ENCODE data around the gene TTC16. TPM values are rescaled to one million over a fixed set of nuclear protein-coding genes. Genes with fewer than 3 reads are reported as not detected.

The TTC16 gene
- total RNA-seq, 2 donors from 2014 or later: 0.05 to 0.07 TPM

DNA sequence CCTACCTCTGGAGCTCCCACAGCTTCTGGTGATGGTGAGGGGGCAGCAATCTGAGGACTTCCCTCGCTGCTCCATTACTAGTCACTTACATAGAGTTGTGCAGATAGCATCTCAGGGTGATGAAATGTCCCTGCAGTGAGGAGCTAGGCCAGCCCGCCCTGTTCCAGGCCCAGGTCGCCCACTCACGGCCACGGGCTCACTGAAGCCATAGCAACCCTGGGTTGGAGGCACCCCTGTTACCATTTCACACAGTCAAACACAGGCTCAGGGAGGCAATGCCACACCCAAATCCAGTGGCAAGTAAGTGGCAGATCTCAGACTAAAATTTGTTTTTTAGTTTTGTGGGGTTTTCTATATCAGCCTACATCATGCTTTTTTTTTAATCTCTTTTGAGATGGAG is 43.0 kb downstream of the TTC16 start:
- TF ChIP-seq, protein P1, sequence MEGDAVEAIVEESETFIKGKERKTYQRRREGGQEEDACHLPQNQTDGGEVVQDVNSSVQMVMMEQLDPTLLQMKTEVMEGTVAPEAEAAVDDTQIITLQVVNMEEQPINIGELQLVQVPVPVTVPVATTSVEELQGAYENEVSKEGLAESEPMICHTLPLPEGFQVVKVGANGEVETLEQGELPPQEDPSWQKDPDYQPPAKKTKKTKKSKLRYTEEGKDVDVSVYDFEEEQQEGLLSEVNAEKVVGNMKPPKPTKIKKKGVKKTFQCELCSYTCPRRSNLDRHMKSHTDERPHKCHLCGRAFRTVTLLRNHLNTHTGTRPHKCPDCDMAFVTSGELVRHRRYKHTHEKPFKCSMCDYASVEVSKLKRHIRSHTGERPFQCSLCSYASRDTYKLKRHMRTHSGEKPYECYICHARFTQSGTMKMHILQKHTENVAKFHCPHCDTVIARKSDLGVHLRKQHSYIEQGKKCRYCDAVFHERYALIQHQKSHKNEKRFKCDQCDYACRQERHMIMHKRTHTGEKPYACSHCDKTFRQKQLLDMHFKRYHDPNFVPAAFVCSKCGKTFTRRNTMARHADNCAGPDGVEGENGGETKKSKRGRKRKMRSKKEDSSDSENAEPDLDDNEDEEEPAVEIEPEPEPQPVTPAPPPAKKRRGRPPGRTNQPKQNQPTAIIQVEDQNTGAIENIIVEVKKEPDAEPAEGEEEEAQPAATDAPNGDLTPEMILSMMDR (IDR thresholded peaks at IDR 0.05): no peak
- peaks cover 18% of the 10 kb centered on the region for H3K27me3 ChIP-seq
- H3K4me1 ChIP-seq: no peaks in the 10 kb centered on the region
- H3K27ac ChIP-seq: no peak overlapping the region
- H3K9ac ChIP-seq (ENCODE audit: low read depth in 2 of 2, low read length in 2 of 2): no peak overlapping the region
- intact Hi-C loops (cut with DNase I): no loop called here
- DNase-seq: no peak
- no peak overlapping the region for H3K4me3 ChIP-seq
- H3K36me3 ChIP-seq: no peaks in the 10 kb centered on the region
- H3K9me3 ChIP-seq: no peaks in the 10 kb centered on the region

DNA sequence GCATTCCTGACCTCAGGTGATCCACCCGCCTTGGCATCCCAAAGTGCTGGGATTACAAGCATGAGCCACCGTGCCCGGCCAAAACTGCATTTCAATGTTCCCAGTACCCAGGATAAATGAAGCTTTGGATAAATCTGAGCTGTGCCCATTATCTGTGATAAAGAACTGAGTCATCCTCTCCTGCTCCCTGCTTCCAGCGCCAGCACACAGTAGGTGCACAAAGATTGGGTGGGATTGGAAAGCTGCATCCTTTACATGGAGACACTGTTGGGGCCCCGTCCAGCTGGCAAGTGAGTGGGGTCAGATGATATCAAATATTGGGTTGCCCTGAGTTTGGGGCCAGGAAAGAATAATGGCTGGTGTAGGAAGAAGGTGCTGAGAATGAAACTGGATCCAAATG is 45.2 kb downstream of the TTC16 start:
- no peak overlapping the region for H3K4me3 ChIP-seq
- H3K27me3 ChIP-seq: no peaks in the 10 kb centered on the region
- TF ChIP-seq, protein P1 (IDR thresholded peaks at IDR 0.05): no peak
- DNase-seq: no peak
- H3K9me3 ChIP-seq: no peaks in the 10 kb centered on the region
- H3K36me3 ChIP-seq: no peaks in the 10 kb centered on the region
- intact Hi-C loops (cut with DNase I): no loop called here
- H3K27ac ChIP-seq: no peak overlapping the region
- H3K4me1 ChIP-seq: no peaks in the 10 kb centered on the region
- H3K9ac ChIP-seq (ENCODE audit: low read depth in 2 of 2, low read length in 2 of 2): no peak overlapping the region

DNA sequence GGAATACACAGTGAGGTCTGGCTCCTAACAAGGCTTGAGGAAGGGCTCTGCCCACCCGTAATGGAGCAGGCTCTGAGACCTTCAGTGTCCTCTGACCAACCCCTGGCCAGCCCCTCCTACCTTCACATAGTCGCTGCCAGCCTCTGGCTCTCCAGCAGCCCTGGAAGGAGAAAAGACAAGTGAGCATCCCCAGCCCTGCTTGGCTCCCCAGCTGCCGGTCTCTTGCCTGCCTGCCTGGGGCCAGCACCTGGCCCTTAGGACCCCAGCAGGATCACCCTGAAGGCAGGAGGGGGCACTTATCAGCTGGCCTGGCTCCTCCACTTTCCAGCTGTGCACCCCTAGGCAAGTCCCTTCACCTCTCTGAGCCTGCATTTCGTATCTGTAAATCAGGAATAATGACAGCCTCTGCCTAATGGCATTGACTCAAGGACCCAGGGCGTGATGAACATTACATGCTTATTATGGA is 45.6 kb downstream of the TTC16 start:
- no peaks in the 10 kb centered on the region for H3K36me3 ChIP-seq
- no peaks in the 10 kb centered on the region for H3K4me1 ChIP-seq
- TF ChIP-seq, protein P1 (IDR thresholded peaks at IDR 0.05): no peak
- H3K4me3 ChIP-seq: no peak overlapping the region
- H3K9me3 ChIP-seq: no peaks in the 10 kb centered on the region
- no peaks in the 10 kb centered on the region for H3K27me3 ChIP-seq
- H3K9ac ChIP-seq (ENCODE audit: low read depth in 2 of 2, low read length in 2 of 2): no peak overlapping the region
- DNase-seq: no peak
- intact Hi-C loops (cut with DNase I): no loop called here
- H3K27ac ChIP-seq: no peak overlapping the region

DNA sequence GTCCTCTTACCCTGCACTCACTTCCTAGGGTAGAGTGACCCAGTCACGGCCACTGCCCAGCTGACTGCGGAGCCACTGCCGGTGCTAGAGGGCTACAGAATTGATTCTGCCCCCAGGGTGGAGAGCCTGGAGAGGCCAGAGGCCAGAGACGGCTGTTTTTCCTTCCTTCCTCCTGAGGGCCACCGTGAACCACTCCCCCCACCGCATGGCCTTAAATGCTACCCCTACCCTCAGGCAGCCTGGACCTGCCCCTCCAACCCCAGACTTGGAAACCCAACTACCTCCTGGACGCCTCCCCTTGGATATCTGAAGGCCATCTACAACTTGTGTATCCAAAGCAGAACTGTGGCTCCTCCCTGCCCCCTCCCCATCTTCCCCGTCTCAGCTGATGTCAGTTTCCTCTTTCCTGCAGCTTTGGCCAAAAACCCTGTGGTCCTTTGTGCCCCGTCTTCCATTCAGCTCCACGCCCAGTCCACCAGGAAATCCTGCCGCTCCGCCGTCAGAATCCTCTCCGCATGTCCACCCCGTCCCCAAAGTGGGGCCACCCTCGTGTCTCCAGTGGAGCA is 46.3 kb downstream of the TTC16 start:
- no peak for DNase-seq
- H3K9me3 ChIP-seq: no peaks in the 10 kb centered on the region
- intact Hi-C loops (cut with DNase I): no loop called here

DNA sequence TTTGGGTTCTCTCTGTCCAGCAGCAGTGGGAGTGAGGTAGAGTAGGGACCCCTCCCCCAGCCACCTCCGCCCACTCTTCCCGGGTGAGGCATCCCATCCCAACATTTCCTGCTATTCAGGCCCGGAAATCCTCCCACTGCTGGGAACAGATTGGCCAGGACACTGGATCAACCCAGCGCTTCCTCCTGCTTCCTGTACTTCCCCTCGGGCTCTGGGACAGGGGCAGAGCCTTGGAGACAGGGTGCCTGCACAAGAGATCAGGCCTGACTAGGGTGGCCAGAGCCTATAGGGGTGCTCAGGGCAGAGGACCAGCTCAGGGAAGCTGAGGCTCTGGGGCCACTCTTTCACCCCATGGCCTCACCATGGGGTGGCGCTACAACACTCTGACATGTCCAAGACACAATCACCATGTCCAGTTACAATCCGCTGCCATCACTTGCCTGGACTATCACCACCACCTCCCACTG is 48.1 kb downstream of the TTC16 start:
- H3K9me3 ChIP-seq: no peaks in the 10 kb centered on the region
- no peak for DNase-seq
- H3K4me3 ChIP-seq: no peak overlapping the region
- no peaks in the 10 kb centered on the region for H3K27me3 ChIP-seq
- no peaks in the 10 kb centered on the region for H3K4me1 ChIP-seq
- intact Hi-C loops (cut with DNase I): no loop called here
- peak overlapping the region in 1 of 2 donors; percentile 12 for H3K9ac ChIP-seq (ENCODE audit: low read depth in 2 of 2, low read length in 2 of 2)
- no peaks in the 10 kb centered on the region for H3K36me3 ChIP-seq
- TF ChIP-seq, protein P1 (IDR thresholded peaks at IDR 0.05): peak; percentile 43
- H3K27ac ChIP-seq: no peak overlapping the region

More for the DNA sequence above, 46.3 kb downstream of the TTC16 start:
- no peak overlapping the region for H3K27ac ChIP-seq
- H3K4me1 ChIP-seq: no peaks in the 10 kb centered on the region
- no peaks in the 10 kb centered on the region for H3K36me3 ChIP-seq
- H3K9ac ChIP-seq (ENCODE audit: low read depth in 2 of 2, low read length in 2 of 2): no peak overlapping the region
- no peak overlapping the region for H3K4me3 ChIP-seq
- TF ChIP-seq, protein P1 (IDR thresholded peaks at IDR 0.05): no peak
- no peaks in the 10 kb centered on the region for H3K27me3 ChIP-seq

All from colonic mucosa (tissue), 4 donors.